Karpas-422 (cell line): ENCODE data around the gene ENGASE. TPM values are rescaled to one million over a fixed set of nuclear protein-coding genes. Genes with fewer than 3 reads are reported as not detected.

Experiments
- DNase-seq: peaks from one replicate; pipeline ENCODE4 v3.0.0-alpha.2; 2015
- H2AFZ ChIP-seq: fragments of 200-600 bp; sonication (generic); 2 replicates; pipeline ENCODE4 v1.6.1; 2014; ENCODE audit warnings: antibody characterized with exemption, low read length, mixed read lengths
- H3K27ac ChIP-seq: fragments of 200-600 bp; sonication (generic); 2 replicates; pipeline ENCODE4 v1.5.1; 2014; ENCODE audit warnings: mild to moderate bottlenecking, low read length, moderate library complexity
- H3K27me3 ChIP-seq: fragments of 200-600 bp; sonication (generic); 2 replicates; pipeline ENCODE4 v1.6.1; 2014; ENCODE audit warnings: low read length, mixed read lengths
- H3K36me3 ChIP-seq: fragments of 200-600 bp; sonication (generic); 2 replicates; pipeline ENCODE4 v1.6.1; 2014; ENCODE audit warnings: low read length, mixed read lengths; ENCODE audit not compliant: insufficient read depth
- H3K4me1 ChIP-seq: fragments of 200-600 bp; sonication (generic); 2 replicates; pipeline ENCODE4 v1.6.1; 2014; ENCODE audit warnings: mild to moderate bottlenecking, low read length, mixed read lengths
- H3K4me2 ChIP-seq: fragments of 200-600 bp; sonication (generic); 2 replicates; pipeline ENCODE4 v1.6.1; 2014; ENCODE audit warnings: low read length, low read depth, mild to moderate bottlenecking; ENCODE audit not compliant: poor library complexity, severe bottlenecking
- H3K4me3 ChIP-seq: fragments of 200-600 bp; sonication (generic); 2 replicates; pipeline ENCODE4 v1.5.1; 2014; ENCODE audit warnings: mild to moderate bottlenecking, antibody characterized with exemption, low read length, mixed read lengths
- H3K79me2 ChIP-seq: fragments of 200-600 bp; sonication (generic); 2 replicates; pipeline ENCODE4 v1.6.1; 2014; ENCODE audit warnings: mild to moderate bottlenecking, low read length, mixed read lengths
- H3K9ac ChIP-seq: fragments of 200-600 bp; sonication (generic); 2 replicates; pipeline ENCODE4 v1.6.0; 2014; ENCODE audit warnings: low read length
- H3K9me2 ChIP-seq: fragments of 200-600 bp; sonication (generic), shearing (Covaris generic); replicated peaks from 2 replicates; pipeline ENCODE4 v1.6.0; 2014; ENCODE audit warnings: mild to moderate bottlenecking, low read length, moderate library complexity; ENCODE audit not compliant: insufficient read depth
- H3K9me3 ChIP-seq: fragments of 300-700, 200-600 bp; sonication (generic); 2 replicates; pipeline ENCODE4 v1.6.1; 2014; ENCODE audit warnings: low read length, mixed read lengths
- H4K20me1 ChIP-seq: fragments of 200-600 bp; sonication (generic); 2 replicates; pipeline ENCODE4 v1.6.1; 2014; ENCODE audit warnings: mild to moderate bottlenecking, antibody characterized with exemption, low read length, low read depth; ENCODE audit not compliant: insufficient read depth
- total RNA-seq: library from RNA; depleted of rRNA; stranded (reverse); fragments of >200 nt; shearing (Covaris generic); gene quantifications from 2 replicates; pipeline ENCODE4 v1.2.3, GENCODE V29; 2014; ENCODE audit warnings: low replicate concordance

The ENGASE gene
- total RNA-seq, 1 experiment from 2014 or later, result 11.0 TPM

- no peak for DNase-seq
- H3K9me3 ChIP-seq, result no peaks in the 10 kb centered on the region
- H3K9me2 ChIP-seq, result no peaks in the 10 kb centered on the region
- no peaks in the 10 kb centered on the region for H3K4me1 ChIP-seq
- H3K4me3 ChIP-seq, result no peak overlapping the region
- H3K4me2 ChIP-seq, result no peak overlapping the region
- no peaks in the 10 kb centered on the region for H3K27me3 ChIP-seq
- H3K27ac ChIP-seq, result no peak overlapping the region
- H3K79me2 ChIP-seq, result no peaks in the 10 kb centered on the region
- no peak overlapping the region for H2AFZ ChIP-seq
- no peak overlapping the region for H3K9ac ChIP-seq
- H3K36me3 ChIP-seq, result no peaks in the 10 kb centered on the region
- peaks cover 6% of the 10 kb centered on the region; the same call in 1 of the 2 replicates for H4K20me1 ChIP-seq
Measured at GRCh38 chr17:79084291-79085153, 9.9 kb downstream of the ENGASE start.

GRCh38 chr17:79085154-79085920, 10.7 kb downstream of the ENGASE start:
- H3K9ac ChIP-seq, result no peak overlapping the region
- peaks cover 6% of the 10 kb centered on the region; the same call in 1 of the 2 replicates for H4K20me1 ChIP-seq
- no peak for DNase-seq
- no peak overlapping the region for H2AFZ ChIP-seq
- H3K4me3 ChIP-seq, result no peak overlapping the region
- no peaks in the 10 kb centered on the region for H3K36me3 ChIP-seq
- H3K4me2 ChIP-seq, result no peak overlapping the region
- H3K4me1 ChIP-seq, result no peaks in the 10 kb centered on the region
- H3K27ac ChIP-seq, result no peak overlapping the region
- no peaks in the 10 kb centered on the region for H3K79me2 ChIP-seq
- no peaks in the 10 kb centered on the region for H3K9me3 ChIP-seq
- H3K9me2 ChIP-seq, result no peaks in the 10 kb centered on the region
- no peaks in the 10 kb centered on the region for H3K27me3 ChIP-seq

GRCh38 chr17:79085921-79086551, 11.4 kb downstream of the ENGASE start:
- DNase-seq, result no peak
- H3K9me2 ChIP-seq, result no peaks in the 10 kb centered on the region
- H2AFZ ChIP-seq, result no peak overlapping the region
- no peaks in the 10 kb centered on the region for H3K36me3 ChIP-seq
- no peaks in the 10 kb centered on the region for H3K4me1 ChIP-seq
- H3K79me2 ChIP-seq, result no peaks in the 10 kb centered on the region
- H3K9ac ChIP-seq, result no peak overlapping the region
- peaks cover 6% of the 10 kb centered on the region; the same call in 1 of the 2 replicates for H4K20me1 ChIP-seq
- no peak overlapping the region for H3K27ac ChIP-seq
- H3K4me2 ChIP-seq, result no peak overlapping the region
- H3K27me3 ChIP-seq, result no peaks in the 10 kb centered on the region
- H3K9me3 ChIP-seq, result no peaks in the 10 kb centered on the region
- no peak overlapping the region for H3K4me3 ChIP-seq

- peaks cover 6% of the 10 kb centered on the region; the same call in 1 of the 2 replicates for H4K20me1 ChIP-seq
Measured at GRCh38 chr17:79086609-79087427, 12.2 kb downstream of the ENGASE start.

GRCh38 chr17:79087428-79088143, 13.0 kb downstream of the ENGASE start:
- H4K20me1 ChIP-seq, result peaks cover 6% of the 10 kb centered on the region; the same call in 1 of the 2 replicates
- H3K9me2 ChIP-seq, result no peaks in the 10 kb centered on the region
- no peak overlapping the region for H2AFZ ChIP-seq
- peak; percentile 90 for DNase-seq
- H3K79me2 ChIP-seq, result no peaks in the 10 kb centered on the region
- no peak overlapping the region for H3K4me2 ChIP-seq
- H3K9ac ChIP-seq, result no peak overlapping the region
- H3K36me3 ChIP-seq, result no peaks in the 10 kb centered on the region
- no peak overlapping the region for H3K27ac ChIP-seq
- H3K4me3 ChIP-seq, result no peak overlapping the region
- no peaks in the 10 kb centered on the region for H3K4me1 ChIP-seq
- no peaks in the 10 kb centered on the region for H3K27me3 ChIP-seq
- H3K9me3 ChIP-seq, result no peaks in the 10 kb centered on the region

More at GRCh38 chr17:79086609-79087427, 12.2 kb downstream of the ENGASE start:
- Histone ChIP-seq H3K9me2 (no peaks in the 10 kb centered on the region), H2AFZ (no peak overlapping the region), H3K9me3 (no peaks in the 10 kb centered on the region), H3K4me3 (no peak overlapping the region), H3K4me1 (no peaks in the 10 kb centered on the region), H3K36me3 (no peaks in the 10 kb centered on the region), H3K9ac (no peak overlapping the region), H3K27me3 (no peaks in the 10 kb centered on the region), H3K27ac (no peak overlapping the region), H3K4me2 (no peak overlapping the region), H3K79me2 (no peaks in the 10 kb centered on the region)
- DNase-seq, result no peak

- Histone ChIP-seq H4K20me1 (peaks cover 6% of the 10 kb centered on the region; the same call in 1 of the 2 replicates), H3K27ac (no peak overlapping the region), H3K79me2 (no peaks in the 10 kb centered on the region)
Measured at GRCh38 chr17:79088247-79088996, 13.8 kb downstream of the ENGASE start.

DNA sequence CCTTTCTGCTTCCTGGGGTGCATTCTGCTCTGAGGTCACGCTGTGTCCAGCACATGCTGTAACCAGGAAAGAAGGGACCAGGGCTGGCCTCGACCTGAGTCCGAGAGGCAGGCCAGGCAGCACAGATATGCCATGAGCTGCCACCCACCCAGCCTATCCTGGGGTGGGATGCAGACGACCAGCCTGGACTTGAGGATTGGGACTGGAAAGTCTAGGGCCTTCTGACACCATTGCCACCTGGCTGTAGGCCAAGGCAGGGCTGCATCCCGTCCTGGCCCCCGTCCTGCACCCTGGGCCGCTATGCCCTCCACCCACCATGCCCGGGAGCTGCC, 14.3 kb downstream of the ENGASE start:
- Histone ChIP-seq H3K9me2 (no peaks in the 10 kb centered on the region), H3K4me3 (no peak overlapping the region), H3K36me3 (no peaks in the 10 kb centered on the region), H4K20me1 (peaks cover 6% of the 10 kb centered on the region; the same call in 1 of the 2 replicates), H3K9ac (no peak overlapping the region), H2AFZ (no peak overlapping the region), H3K9me3 (no peaks in the 10 kb centered on the region), H3K79me2 (no peaks in the 10 kb centered on the region), H3K27me3 (no peaks in the 10 kb centered on the region), H3K4me2 (no peak overlapping the region), H3K27ac (no peak overlapping the region), H3K4me1 (no peaks in the 10 kb centered on the region)
- no peak for DNase-seq

More at GRCh38 chr17:79088247-79088996, 13.8 kb downstream of the ENGASE start:
- Histone ChIP-seq H3K36me3 (no peaks in the 10 kb centered on the region), H3K4me3 (no peak overlapping the region), H3K4me1 (no peaks in the 10 kb centered on the region), H3K9ac (no peak overlapping the region), H3K4me2 (no peak overlapping the region), H3K27me3 (no peaks in the 10 kb centered on the region), H3K9me3 (no peaks in the 10 kb centered on the region), H2AFZ (no peak overlapping the region), H3K9me2 (no peaks in the 10 kb centered on the region)
- DNase-seq, result no peak
